GM19238 (cell line): ENCODE data around the gene AHDC1.
"Not testable (repeated sequence)": the region's sequence is repeated elsewhere in the genome, so short reads cannot be mapped to it uniquely, and the experiment has no call there.

Experiments
- DNase-seq: peaks from one replicate; pipeline ENCODE4 v3.0.0; 2011; ENCODE audit warnings: low spot score; ENCODE audit not compliant: insufficient read length

Gene AHDC1

GRCh38 chr1:27551953-27552312 is 52.0 kb downstream of the AHDC1 start:
- DNase-seq = no peak

GRCh38 chr1:27551170-27551952 is 52.6 kb downstream of the AHDC1 start:
- no peak for DNase-seq

GRCh38 chr1:27550510-27551169 is 53.3 kb downstream of the AHDC1 start:
- DNase-seq = no peak

GRCh38 chr1:27549807-27550408 is 54.0 kb downstream of the AHDC1 start:
- DNase-seq = no peak

- no peak for DNase-seq
Measured at GRCh38 chr1:27548858-27549719, 54.9 kb downstream of the AHDC1 start.

GRCh38 chr1:27548136-27548853 is 55.6 kb downstream of the AHDC1 start:
- DNase-seq = no peak

- no peak for DNase-seq
Measured at GRCh38 chr1:27547220-27548116, 56.5 kb downstream of the AHDC1 start.

GRCh38 chr1:27545876-27546275 is 58.1 kb downstream of the AHDC1 start:
- DNase-seq = no peak

- DNase-seq = no peak
Measured at GRCh38 chr1:27545271-27545670, 58.7 kb downstream of the AHDC1 start.

- DNase-seq = no peak
Measured at GRCh38 chr1:27544834-27545233, 59.1 kb downstream of the AHDC1 start.

- DNase-seq = no peak
Measured at GRCh38 chr1:27543284-27543683, 60.7 kb downstream of the AHDC1 start.

GRCh38 chr1:27542463-27543273 is 61.3 kb downstream of the AHDC1 start:
- no peak for DNase-seq

GRCh38 chr1:27539901-27540861 is 63.8 kb downstream of the AHDC1 start:
- no peak for DNase-seq

GRCh38 chr1:27538793-27539192 is 65.2 kb downstream of the AHDC1 start:
- no peak for DNase-seq

- not testable (repeated sequence) for DNase-seq
Measured at GRCh38 chr1:27538305-27538676, 65.7 kb downstream of the AHDC1 start.

- DNase-seq = no peak
Measured at GRCh38 chr1:27536767-27537166, 67.2 kb downstream of the AHDC1 start.

GRCh38 chr1:27536010-27536757 is 67.8 kb downstream of the AHDC1 start:
- DNase-seq = no peak
